WTC11 (cell line): ENCODE measurements around the gene CCDC80. TPM values are rescaled to one million over a fixed set of nuclear protein-coding genes. Genes with fewer than 3 reads are reported as not detected.

Source experiments
- ATAC-seq: fragments of 200-7000 bp; cut with Tn5 transposase; 2 replicates; pipeline ENCODE4 v1.10.0; 2021; ENCODE audit warnings: mild to moderate bottlenecking, moderate library complexity
- CTCF ChIA-PET: fragments of 300-600 bp; sonication (Branson Sonifier 250); formaldehyde crosslinking; loops from one replicate; lab custom pipeline; 2021; ENCODE audit warnings: antibody characterized with exemption; lab: Charles Lee
- POLR2A ChIA-PET: fragments of 350-600 bp; sonication (Branson Sonifier 250); formaldehyde crosslinking; loops from one replicate; lab custom pipeline; 2021; ENCODE audit warnings: antibody characterized with exemption; lab: Charles Lee
- DNase-seq: peaks from one replicate; pipeline ENCODE4 v3.0.0; 2021; ENCODE audit warnings: low spot score
- H3K27ac Mint-ChIP-seq: 2 replicates; pipeline ENCODE4 v1.8.0; 2021; ENCODE audit warnings: mixed read lengths
- H3K27me3 Mint-ChIP-seq: 2 replicates; pipeline ENCODE4 v1.8.0; 2021; ENCODE audit warnings: low read depth, mild to moderate bottlenecking, moderate library complexity, mixed read lengths
- H3K36me3 Mint-ChIP-seq: 2 replicates; pipeline ENCODE4 v1.8.0; 2021; ENCODE audit warnings: mixed read lengths
- H3K4me1 Mint-ChIP-seq: 2 replicates; pipeline ENCODE4 v1.8.0; 2022; ENCODE audit warnings: mixed read lengths
- H3K4me3 Mint-ChIP-seq: 2 replicates; pipeline ENCODE4 v1.8.0; 2021; ENCODE audit warnings: mild to moderate bottlenecking, moderate library complexity, mixed read lengths
- H3K9me3 Mint-ChIP-seq: 2 replicates; pipeline ENCODE4 v1.8.0; 2021; ENCODE audit warnings: mixed read lengths
- CREB1 ChIP-seq: sonication (generic); formaldehyde crosslinking; IDR thresholded peaks from 2 replicates; pipeline ENCODE4 v1.8.0; 2023; ENCODE audit warnings: mild to moderate bottlenecking, missing genetic modification reagents
- ESRRA ChIP-seq: sonication (generic); formaldehyde crosslinking; IDR thresholded peaks from 2 replicates; pipeline ENCODE4 v1.8.1; 2022; ENCODE audit warnings: mild to moderate bottlenecking, missing genetic modification reagents, borderline replicate concordance
- FOXK1 ChIP-seq: sonication (generic); formaldehyde crosslinking; IDR thresholded peaks from 2 replicates; pipeline ENCODE4 v1.8.0; 2022; ENCODE audit warnings: mild to moderate bottlenecking, moderate library complexity, missing genetic modification reagents
- HMGA2 ChIP-seq: fragments of 250-450 bp; sonication (Bioruptor Pico); IDR thresholded peaks from 2 replicates; pipeline ENCODE4 v1.4.0; 2021; ENCODE audit warnings: mild to moderate bottlenecking, moderate library complexity
- IRF2 ChIP-seq: sonication (generic); formaldehyde crosslinking; IDR thresholded peaks from 2 replicates; pipeline ENCODE4 v1.8.0; 2022; ENCODE audit warnings: low read depth, missing genetic modification reagents, borderline replicate concordance
- JAZF1 ChIP-seq: fragments of 250-450 bp; sonication (Bioruptor Pico); IDR thresholded peaks from 2 replicates; pipeline ENCODE4 v1.9.0; 2021; ENCODE audit warnings: moderate library complexity, mild to moderate bottlenecking, inconsistent platforms
- JUN ChIP-seq: sonication (generic); formaldehyde crosslinking; IDR thresholded peaks from 2 replicates; pipeline ENCODE4 v1.8.0; 2023; ENCODE audit warnings: mild to moderate bottlenecking, missing genetic modification reagents
- TEAD1 ChIP-seq: sonication (generic); formaldehyde crosslinking; IDR thresholded peaks from 2 replicates; pipeline ENCODE4 v1.8.0; 2022; ENCODE audit warnings: mild to moderate bottlenecking, missing genetic modification reagents
- ZNF219 ChIP-seq: sonication (generic); formaldehyde crosslinking; IDR thresholded peaks from 2 replicates; pipeline ENCODE4 v1.8.0; 2023; ENCODE audit warnings: missing genetic modification reagents, mild to moderate bottlenecking, borderline replicate concordance
- ZNF532 ChIP-seq: fragments of 250-450 bp; sonication (Bioruptor Pico); IDR thresholded peaks from 2 replicates; pipeline ENCODE4 v1.9.0; 2021; ENCODE audit warnings: mild to moderate bottlenecking, borderline replicate concordance
- ZSCAN18 ChIP-seq: fragments of 250-450 bp; sonication (Bioruptor Pico); IDR thresholded peaks from 2 replicates; pipeline ENCODE4 v2.1.2; 2022; ENCODE audit warnings: mild to moderate bottlenecking, moderate library complexity
- total RNA-seq: library from RNA; stranded (reverse); gene quantifications from 3 replicates; pipeline ENCODE4 v1.2.3, GENCODE V29; 2021
- TF ChIP-seq, protein P1 (sequence below): sonication (generic); formaldehyde crosslinking; IDR thresholded peaks from 2 replicates; pipeline ENCODE4 v1.8.0; 2023; ENCODE audit warnings: missing genetic modification reagents, mild to moderate bottlenecking, borderline replicate concordance
- TF ChIP-seq, protein P2 (sequence below): sonication (generic); formaldehyde crosslinking; IDR thresholded peaks from 2 replicates; pipeline ENCODE4 v1.8.1; 2022; ENCODE audit warnings: missing genetic modification reagents, borderline replicate concordance

The CCDC80 gene
- total RNA-seq, 1 experiment from 2014 or later, result 10.9 TPM

GRCh38 chr3:112685956-112686799 is 45.2 kb upstream of the CCDC80 start:
- ATAC-seq (peak; percentile 79), DNase-seq (no peak)
- POLR2A ChIA-PET, result no interaction called here
- CTCF ChIA-PET, result interaction anchor here (0.6 to 1.0 kb wide), 3 partner anchors 48 to 293 kb away, joined by 3 to 4 read pairs (median 3); no protein-coding TSS in a partner anchor
- peaks cover 43% of the 10 kb centered on the region for H3K4me1 Mint-ChIP-seq
- peaks cover 3% of the 10 kb centered on the region for H3K9me3 Mint-ChIP-seq
- TF ChIP-seq, protein P1, sequence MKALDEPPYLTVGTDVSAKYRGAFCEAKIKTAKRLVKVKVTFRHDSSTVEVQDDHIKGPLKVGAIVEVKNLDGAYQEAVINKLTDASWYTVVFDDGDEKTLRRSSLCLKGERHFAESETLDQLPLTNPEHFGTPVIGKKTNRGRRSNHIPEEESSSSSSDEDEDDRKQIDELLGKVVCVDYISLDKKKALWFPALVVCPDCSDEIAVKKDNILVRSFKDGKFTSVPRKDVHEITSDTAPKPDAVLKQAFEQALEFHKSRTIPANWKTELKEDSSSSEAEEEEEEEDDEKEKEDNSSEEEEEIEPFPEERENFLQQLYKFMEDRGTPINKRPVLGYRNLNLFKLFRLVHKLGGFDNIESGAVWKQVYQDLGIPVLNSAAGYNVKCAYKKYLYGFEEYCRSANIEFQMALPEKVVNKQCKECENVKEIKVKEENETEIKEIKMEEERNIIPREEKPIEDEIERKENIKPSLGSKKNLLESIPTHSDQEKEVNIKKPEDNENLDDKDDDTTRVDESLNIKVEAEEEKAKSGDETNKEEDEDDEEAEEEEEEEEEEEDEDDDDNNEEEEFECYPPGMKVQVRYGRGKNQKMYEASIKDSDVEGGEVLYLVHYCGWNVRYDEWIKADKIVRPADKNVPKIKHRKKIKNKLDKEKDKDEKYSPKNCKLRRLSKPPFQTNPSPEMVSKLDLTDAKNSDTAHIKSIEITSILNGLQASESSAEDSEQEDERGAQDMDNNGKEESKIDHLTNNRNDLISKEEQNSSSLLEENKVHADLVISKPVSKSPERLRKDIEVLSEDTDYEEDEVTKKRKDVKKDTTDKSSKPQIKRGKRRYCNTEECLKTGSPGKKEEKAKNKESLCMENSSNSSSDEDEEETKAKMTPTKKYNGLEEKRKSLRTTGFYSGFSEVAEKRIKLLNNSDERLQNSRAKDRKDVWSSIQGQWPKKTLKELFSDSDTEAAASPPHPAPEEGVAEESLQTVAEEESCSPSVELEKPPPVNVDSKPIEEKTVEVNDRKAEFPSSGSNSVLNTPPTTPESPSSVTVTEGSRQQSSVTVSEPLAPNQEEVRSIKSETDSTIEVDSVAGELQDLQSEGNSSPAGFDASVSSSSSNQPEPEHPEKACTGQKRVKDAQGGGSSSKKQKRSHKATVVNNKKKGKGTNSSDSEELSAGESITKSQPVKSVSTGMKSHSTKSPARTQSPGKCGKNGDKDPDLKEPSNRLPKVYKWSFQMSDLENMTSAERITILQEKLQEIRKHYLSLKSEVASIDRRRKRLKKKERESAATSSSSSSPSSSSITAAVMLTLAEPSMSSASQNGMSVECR (CRISPR knock-in tag), result no peak
- TF ChIP-seq ESRRA (CRISPR knock-in tag) (no peak), IRF2 (CRISPR knock-in tag) (no peak), ZNF532 (CRISPR knock-in tag) (no peak), TEAD1 (CRISPR knock-in tag) (no peak), CREB1 (CRISPR knock-in tag) (no peak), ZSCAN18 (no peak)
- no peaks in the 10 kb centered on the region for H3K36me3 Mint-ChIP-seq
- no peak overlapping the region for H3K27ac Mint-ChIP-seq
- no peaks in the 10 kb centered on the region for H3K27me3 Mint-ChIP-seq
- no peak overlapping the region for H3K4me3 Mint-ChIP-seq

DNA sequence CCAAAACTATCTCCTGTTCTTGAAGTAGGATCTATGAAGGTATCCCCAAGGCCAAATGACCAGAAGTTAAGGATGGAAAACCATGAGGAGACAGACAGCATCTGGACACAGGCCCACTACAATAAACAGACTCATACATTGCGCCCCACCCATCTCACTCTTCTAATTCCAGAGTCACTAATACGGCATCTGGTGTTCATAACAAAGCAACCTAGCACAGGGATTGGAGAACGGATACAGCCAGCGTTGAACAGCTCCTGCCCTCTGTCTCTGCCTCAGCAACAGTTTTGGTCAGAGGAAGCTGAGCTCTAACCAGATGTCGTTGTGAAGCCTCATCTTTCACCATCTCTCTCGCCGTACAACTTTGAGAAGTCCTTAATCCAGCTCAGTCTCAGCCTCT is 44.5 kb upstream of the CCDC80 start:
- ATAC-seq, result peak; percentile 25
- H3K4me1 Mint-ChIP-seq, result peaks cover 43% of the 10 kb centered on the region

More for the DNA sequence above, 44.5 kb upstream of the CCDC80 start:
- DNase-seq, result no peak
- TF ChIP-seq JUN (CRISPR knock-in tag) (no peak), JAZF1 (CRISPR knock-in tag) (no peak), HMGA2 (no peak), ZNF219 (CRISPR knock-in tag) (no peak), FOXK1 (no peak)
- TF ChIP-seq, protein P2, sequence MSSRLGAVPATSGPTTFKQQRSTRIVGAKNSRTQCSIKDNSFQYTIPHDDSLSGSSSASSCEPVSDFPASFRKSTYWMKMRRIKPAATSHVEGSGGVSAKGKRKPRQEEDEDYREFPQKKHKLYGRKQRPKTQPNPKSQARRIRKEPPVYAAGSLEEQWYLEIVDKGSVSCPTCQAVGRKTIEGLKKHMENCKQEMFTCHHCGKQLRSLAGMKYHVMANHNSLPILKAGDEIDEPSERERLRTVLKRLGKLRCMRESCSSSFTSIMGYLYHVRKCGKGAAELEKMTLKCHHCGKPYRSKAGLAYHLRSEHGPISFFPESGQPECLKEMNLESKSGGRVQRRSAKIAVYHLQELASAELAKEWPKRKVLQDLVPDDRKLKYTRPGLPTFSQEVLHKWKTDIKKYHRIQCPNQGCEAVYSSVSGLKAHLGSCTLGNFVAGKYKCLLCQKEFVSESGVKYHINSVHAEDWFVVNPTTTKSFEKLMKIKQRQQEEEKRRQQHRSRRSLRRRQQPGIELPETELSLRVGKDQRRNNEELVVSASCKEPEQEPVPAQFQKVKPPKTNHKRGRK, result no peak
- no peaks in the 10 kb centered on the region for H3K27me3 Mint-ChIP-seq
- no peaks in the 10 kb centered on the region for H3K36me3 Mint-ChIP-seq
- no peak overlapping the region for H3K4me3 Mint-ChIP-seq
- ChIA-PET POLR2A (no interaction called here), CTCF (interaction anchor here (0.6 kb wide), 1 partner anchor 49 kb away, joined by 3 read pairs; no protein-coding TSS in a partner anchor)
- no peaks in the 10 kb centered on the region for H3K9me3 Mint-ChIP-seq
- H3K27ac Mint-ChIP-seq, result no peak overlapping the region
